ENCODE measurements around the gene RNMT.

- TF ChIP-seq POLR2AphosphoS5 (IDR thresholded peaks at IDR 0.05; ENCODE audit: low read depth, low read length), result no peak
- no peak for TF ChIP-seq SPI1 (IDR thresholded peaks at IDR 0.05; ENCODE audit: low read depth, low read length)
Measured at GRCh38 chr18:13760047-13760446, 33.6 kb downstream of the RNMT start.

Data from GM12891 (cell line).